HCT116 (cell line): ENCODE data around the gene RAB8B. TPM values are rescaled to one million over a fixed set of nuclear protein-coding genes. Genes with fewer than 3 reads are reported as not detected.

Source experiments
- ATAC-seq: fragments of 200-7000 bp; cut with Tn5 transposase; 2 replicates; pipeline ENCODE4 v1.9.1; 2020; ENCODE audit warnings: mild to moderate bottlenecking, moderate library complexity
- BruUV-seq: library from RNA; stranded (reverse); fragments of 400-500 nt; replicated peaks from 2 replicates; lab custom pipeline; 2021; lab: Mats Ljungman, UMichigan
- CTCF ChIA-PET: fragments of 300-600 bp; sonication (Branson Sonifier 250); formaldehyde crosslinking; loops from one replicate; lab custom pipeline; 2021; ENCODE audit warnings: antibody characterized with exemption; lab: Charles Lee
- POLR2A ChIA-PET: fragments of 300-600, 350-600 bp; sonication (Branson Sonifier 250); formaldehyde crosslinking; loops from one replicate; lab custom pipeline; 2021; ENCODE audit warnings: antibody characterized with exemption; lab: Charles Lee
- RAD21 ChIA-PET, 2 experiments: fragments of 300-600 bp; sonication (Branson Sonifier 250); formaldehyde crosslinking; loops; one replicate each; lab custom pipeline; 2023; ENCODE audit warnings: low total read pairs in 2 of 2; ENCODE audit not compliant: uncharacterized antibody in 2 of 2, unreplicated experiment in 2 of 2, low non-redundant PET in 1 of 2; lab: Charles Lee
- DNase-seq: peaks from one replicate; pipeline ENCODE4 v3.0.0-alpha.2; 2010; ENCODE audit warnings: low read depth, low spot score
- H2AFZ ChIP-seq: fragments of 200-600 bp; shearing (Covaris generic), sonication (generic); 2 replicates; pipeline ENCODE4 v1.6.1; 2017; ENCODE audit warnings: low read depth, mixed run types, mixed read lengths, antibody characterized with exemption, low read length; ENCODE audit not compliant: poor library complexity, severe bottlenecking
- H3K27ac ChIP-seq: 2 replicates; pipeline ENCODE4 v1.5.1; 2012; ENCODE audit warnings: low read depth, low read length
- H3K27me3 ChIP-seq: fragments of 200-600 bp; sonication (generic); 2 replicates; pipeline ENCODE4 v1.6.1; 2016; ENCODE audit warnings: mixed run types, low read length, mixed read lengths; ENCODE audit not compliant: insufficient read depth
- H3K36me3 ChIP-seq, 2 experiments: fragments of 200-500 bp in 1 of 2; fragments of 200-600 bp in 1 of 2; sonication (Bioruptor generic) in 1 of 2; sonication (generic) in 1 of 2; 2 replicates each; pipeline versions ENCODE4 v1.5.1 to v1.6.1; 2014 to 2016; ENCODE audit warnings: low read length in 2 of 2, inconsistent platforms in 1 of 2, mixed read lengths in 1 of 2, mixed run types in 1 of 2; ENCODE audit not compliant: insufficient read depth in 2 of 2, control insufficient read depth in 1 of 2
- H3K4me1 ChIP-seq, 2 experiments: fragments of 200-600 bp in 1 of 2; sonication (generic) in 1 of 2; 2 replicates each; pipeline versions ENCODE4 v1.5.1 to v1.6.1; 2012 to 2017; ENCODE audit warnings: low read length in 2 of 2, inconsistent platforms in 1 of 2, mild to moderate bottlenecking in 1 of 2, mixed read lengths in 1 of 2, mixed run types in 1 of 2, moderate library complexity in 1 of 2; ENCODE audit not compliant: insufficient read depth in 2 of 2, control insufficient read depth in 1 of 2
- H3K4me2 ChIP-seq: fragments of 200-600 bp; sonication (generic); 2 replicates; pipeline ENCODE4 v1.6.1; 2017; ENCODE audit warnings: mixed run types, low read length, mixed read lengths
- H3K4me3 ChIP-seq, 2 experiments: fragments of 200-600 bp in 1 of 2; sonication (generic) in 1 of 2; replicated peaks in 1 of 2; 2 replicates each; pipeline ENCODE4 v1.5.1; 2011 to 2016; ENCODE audit warnings: low read length in 2 of 2, control low read depth in 1 of 2, low read depth in 1 of 2, mild to moderate bottlenecking in 1 of 2, mixed read lengths in 1 of 2, mixed run types in 1 of 2
- H3K79me2 ChIP-seq: fragments of 200-600 bp; sonication (generic); 2 replicates; pipeline ENCODE4 v1.6.1; 2017; ENCODE audit warnings: mild to moderate bottlenecking, mixed run types, low read length, moderate library complexity, mixed read lengths; ENCODE audit not compliant: insufficient read depth
- H3K9ac ChIP-seq: fragments of 200-600 bp; sonication (generic); 2 replicates; pipeline ENCODE4 v1.6.1; 2016; ENCODE audit warnings: low read length, mixed read lengths
- H3K9me2 ChIP-seq: fragments of 200-600 bp; sonication (generic), shearing (Covaris generic); 2 replicates; pipeline ENCODE4 v1.6.1; 2017; ENCODE audit warnings: mixed run types, mild to moderate bottlenecking, moderate library complexity; ENCODE audit not compliant: insufficient read depth
- H3K9me3 ChIP-seq, 2 experiments: fragments of 200-500 bp in 1 of 2; fragments of 200-600 bp in 1 of 2; sonication (Bioruptor generic) in 1 of 2; sonication (generic) in 1 of 2; 2 replicates each; pipeline ENCODE4 v1.6.1; 2014 to 2017; ENCODE audit warnings: low read length in 2 of 2, mixed read lengths in 2 of 2, inconsistent platforms in 1 of 2, low read depth in 1 of 2, mild to moderate bottlenecking in 1 of 2, mixed run types in 1 of 2, moderate library complexity in 1 of 2; ENCODE audit not compliant: control insufficient read depth in 1 of 2, insufficient read depth in 1 of 2
- H4K20me1 ChIP-seq: fragments of 200-600 bp; sonication (generic), shearing (Covaris generic); 2 replicates; pipeline ENCODE4 v1.6.1; 2017; ENCODE audit warnings: mixed run types, mild to moderate bottlenecking, moderate library complexity; ENCODE audit not compliant: insufficient read depth
- CBX3 ChIP-seq: IDR thresholded peaks from 2 replicates; pipeline ENCODE4 v1.6.1; 2012; ENCODE audit warnings: low read depth
- CTCF ChIP-seq, 3 experiments: fragments of 200-600 bp in 1 of 3; sonication (generic) in 1 of 3; IDR thresholded peaks in 2 of 3; conservative IDR thresholded peaks in 1 of 3; 2 replicates each; pipeline ENCODE4 v1.5.1; 2012 to 2017; ENCODE audit warnings: low read depth in 2 of 3, low read length in 2 of 3, antibody characterized with exemption in 1 of 3, borderline replicate concordance in 1 of 3, control low read depth in 1 of 3, mild to moderate bottlenecking in 1 of 3, mixed read lengths in 1 of 3, mixed run types in 1 of 3, moderate library complexity in 1 of 3; ENCODE audit not compliant: insufficient read depth in 1 of 3
- EGR1 ChIP-seq: IDR thresholded peaks from 2 replicates; pipeline ENCODE4 v1.6.1; 2012; ENCODE audit warnings: low read depth
- ELF1 ChIP-seq: IDR thresholded peaks from 2 replicates; pipeline ENCODE4 v1.6.1; 2012; ENCODE audit warnings: low read depth, borderline replicate concordance
- EZH2 ChIP-seq: fragments of 200-600 bp; sonication (generic); IDR thresholded peaks from 2 replicates; pipeline ENCODE4 v1.6.1; 2017; ENCODE audit warnings: antibody characterized with exemption, mixed run types
- FOSL1 ChIP-seq: IDR thresholded peaks from 2 replicates; pipeline ENCODE4 v1.6.1; 2012; ENCODE audit warnings: low read depth
- JUND ChIP-seq: IDR thresholded peaks from 2 replicates; pipeline ENCODE4 v1.6.1; 2012
- MAX ChIP-seq: IDR thresholded peaks from 2 replicates; pipeline ENCODE4 v1.6.1; 2012
- POLR2A ChIP-seq: IDR thresholded peaks from 2 replicates; pipeline ENCODE4 v1.7.0; 2011; ENCODE audit warnings: borderline replicate concordance; ENCODE audit not compliant: insufficient read depth, insufficient read length; ENCODE audit errors: extremely low read depth
- RAD21 ChIP-seq: IDR thresholded peaks from 2 replicates; pipeline ENCODE4 v1.6.1; 2012; ENCODE audit warnings: low read depth, mild to moderate bottlenecking
- SP1 ChIP-seq: IDR thresholded peaks from 2 replicates; pipeline ENCODE4 v1.6.1; 2012; ENCODE audit warnings: low read depth
- SRF ChIP-seq: IDR thresholded peaks from 2 replicates; pipeline ENCODE4 v1.6.1; 2012; ENCODE audit warnings: low read depth
- TCF7L2 ChIP-seq: IDR thresholded peaks from 2 replicates; pipeline ENCODE4 v1.7.0; 2011; ENCODE audit warnings: borderline replicate concordance, inconsistent platforms; ENCODE audit not compliant: insufficient read depth, insufficient read length; ENCODE audit errors: extremely low read depth
- YY1 ChIP-seq: IDR thresholded peaks from 2 replicates; pipeline ENCODE4 v1.6.1; 2011; ENCODE audit warnings: low read length, low read depth, moderate library complexity, mild to moderate bottlenecking; ENCODE audit not compliant: insufficient replicate concordance; ENCODE audit errors: extremely low read depth
- ZFX ChIP-seq: fragments of 450-650 bp; IDR thresholded peaks from 2 replicates; pipeline ENCODE4 v1.6.1; 2017
- ZNF274 ChIP-seq: fragments of 200-500 bp; sonication (Bioruptor generic); IDR thresholded peaks from 2 replicates; pipeline ENCODE4 v1.6.1; 2014; ENCODE audit warnings: mild to moderate bottlenecking, low read depth, low read length, inconsistent platforms
- intact Hi-C: fragments of 100-400 bp; cut with micrococcal nuclease; formaldehyde crosslinking; loops from 2 replicates; pipeline ENCODE4 v1.10.0; 2022
- total RNA-seq: library from RNA; stranded (reverse); gene quantifications from one replicate; pipeline ENCODE4 v1.2.1, GENCODE V29; 2021; ENCODE audit not compliant: unreplicated experiment
- TF ChIP-seq, protein P1 (sequence below): IDR thresholded peaks from 2 replicates; pipeline ENCODE4 v1.6.1; 2012

RAB8B gene
- total RNA-seq, 1 experiment from 2014 or later, result 19.4 TPM

DNA sequence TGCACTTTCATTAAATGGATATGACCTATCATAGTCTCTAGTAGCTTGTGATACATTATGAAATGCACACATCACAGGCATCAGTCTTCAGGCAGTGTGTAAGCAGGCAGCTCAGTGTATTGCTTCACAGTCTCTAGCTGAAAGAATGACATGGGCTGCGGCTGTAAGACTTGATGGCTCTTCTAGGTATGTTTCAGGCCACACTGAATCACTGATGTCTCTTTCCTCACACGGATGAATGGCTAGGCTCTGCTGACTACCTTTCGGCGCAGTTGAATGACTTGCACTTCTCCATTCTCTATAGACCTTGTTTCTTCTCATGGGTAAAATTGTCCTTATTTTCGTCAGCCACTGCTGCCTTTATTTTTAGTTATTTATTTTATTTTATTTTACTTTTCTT is 103.4 kb downstream of the RAB8B start:
- no peaks in the 10 kb centered on the region for H3K27me3 ChIP-seq
- CTCF ChIA-PET, result interaction anchor here (2.4 kb wide), 1 partner anchor 110 kb away, joined by 17 read pairs; no protein-coding TSS in a partner anchor
- peaks cover 0 to 7% of the 10 kb centered on the region in 2 experiments; a peak in 2 of 4 replicates for H3K4me1 ChIP-seq
- H3K4me3 ChIP-seq, result no peak overlapping the region
- no peak overlapping the region for H3K9ac ChIP-seq
- no peak for ATAC-seq
- no peak overlapping the region for H3K4me2 ChIP-seq
- intact Hi-C loops, result no loop called here
- TF ChIP-seq EZH2 (no peak), RAD21 (no peak), SRF (no peak), SP1 (no peak), ZFX (no peak), TCF7L2 (no peak), FOSL1 (no peak), EGR1 (no peak), MAX (no peak), JUND (no peak), CTCF (IDR thresholded peaks at IDR 0.05 in 2 of 3, conservative IDR thresholded peaks at IDR 0.05 in 1 of 3; ENCODE audit: borderline replicate concordance in 1 of 3, insufficient read depth in 1 of 3, low read depth in 2 of 3, low read length in 2 of 3) (no peak), POLR2A (no peak), CBX3 (no peak), YY1 (no peak), ZNF274 (no peak), ELF1 (no peak)
- TF ChIP-seq, protein P1, sequence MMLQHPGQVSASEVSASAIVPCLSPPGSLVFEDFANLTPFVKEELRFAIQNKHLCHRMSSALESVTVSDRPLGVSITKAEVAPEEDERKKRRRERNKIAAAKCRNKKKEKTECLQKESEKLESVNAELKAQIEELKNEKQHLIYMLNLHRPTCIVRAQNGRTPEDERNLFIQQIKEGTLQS, result no peak
- TF ChIP-seq, all 23 proteins: peak for 0
- ChIA-PET RAD21 (no interaction called here), POLR2A (no interaction called here)
- Histone ChIP-seq H3K27ac (no peak overlapping the region), H2AFZ (no peak overlapping the region), H3K79me2 (no peaks in the 10 kb centered on the region), H3K36me3 (no peaks in the 10 kb centered on the region), H3K9me3 (no peaks in the 10 kb centered on the region), H4K20me1 (no peaks in the 10 kb centered on the region), H3K9me2 (no peaks in the 10 kb centered on the region)
- no TSS peak for BruUV-seq
- no peak for DNase-seq
